HG03064 (cell line): ENCODE measurements around the gene DAPK2.

Experiments used
- ATAC-seq: cut with Tn5 transposase; IDR thresholded peaks from one replicate; pipeline ENCODE4 v1.9.1; 2021; ENCODE audit warnings: low read depth; ENCODE audit not compliant: unreplicated experiment

The DAPK2 gene

GRCh38 chr15:63946524-63947065 is 99.7 kb downstream of the DAPK2 start:
- no peak for ATAC-seq

- ATAC-seq = no peak
These were observed 100.4 kb downstream of the DAPK2 start for GRCh38 chr15:63945838-63946298.

GRCh38 chr15:63945007-63945788 is 101.1 kb downstream of the DAPK2 start:
- no peak for ATAC-seq

- no peak for ATAC-seq
These were observed 101.7 kb downstream of the DAPK2 start for GRCh38 chr15:63944681-63944955.

- no peak for ATAC-seq
These were observed 102.2 kb downstream of the DAPK2 start for GRCh38 chr15:63943829-63944680.

GRCh38 chr15:63942486-63943365 is 103.6 kb downstream of the DAPK2 start:
- no peak for ATAC-seq

GRCh38 chr15:63941698-63942465 is 104.4 kb downstream of the DAPK2 start:
- no peak for ATAC-seq

- no peak for ATAC-seq
These were observed 105.2 kb downstream of the DAPK2 start for GRCh38 chr15:63940966-63941620.

- ATAC-seq = no peak
These were observed 106.7 kb downstream of the DAPK2 start for GRCh38 chr15:63939531-63940130.

GRCh38 chr15:63938486-63939061 is 107.7 kb downstream of the DAPK2 start:
- ATAC-seq = no peak

GRCh38 chr15:63933522-63933921 is 112.8 kb downstream of the DAPK2 start:
- ATAC-seq = no peak

- ATAC-seq = no peak
These were observed 114.7 kb downstream of the DAPK2 start for GRCh38 chr15:63931556-63931955.

GRCh38 chr15:63930034-63930433 is 116.3 kb downstream of the DAPK2 start:
- no peak for ATAC-seq

- ATAC-seq = no peak
These were observed 118.0 kb downstream of the DAPK2 start for GRCh38 chr15:63928185-63928842.

GRCh38 chr15:63923993-63924950 is 122.0 kb downstream of the DAPK2 start:
- no peak for ATAC-seq

- ATAC-seq = no peak
These were observed 123.4 kb downstream of the DAPK2 start for GRCh38 chr15:63922916-63923315.
